NCI-H1930 (cell line): ENCODE measurements around the gene PARS2.

Experiments
- DNase-seq, 2 experiments: peaks; one replicate each; lab custom pipeline; 2025; lab: John Stamatoyannopoulos, UW

Gene PARS2

GRCh38 chr1:54774820-54775498 is 10.6 kb upstream of the PARS2 start:
- DNase-seq: no peak

GRCh38 chr1:54772951-54773350 is 8.6 kb upstream of the PARS2 start:
- DNase-seq: no peak

- DNase-seq: no peak
These were observed 3.8 kb upstream of the PARS2 start for GRCh38 chr1:54768093-54768492.

GRCh38 chr1:54767526-54767925 is 3.2 kb upstream of the PARS2 start:
- no peak for DNase-seq

GRCh38 chr1:54766726-54767125 is 2.4 kb upstream of the PARS2 start:
- no peak for DNase-seq

GRCh38 chr1:54764922-54765561 is 719 bp upstream of the PARS2 start:
- DNase-seq: no peak

GRCh38 chr1:54763816-54764132 is 549 bp downstream of the PARS2 start:
- DNase-seq: no peak

GRCh38 chr1:54758678-54759348 is 5.5 kb downstream of the PARS2 start:
- no peak for DNase-seq

- DNase-seq: no peak
These were observed 6.5 kb downstream of the PARS2 start for GRCh38 chr1:54757833-54758232.

- no peak for DNase-seq
These were observed 9.6 kb downstream of the PARS2 start for GRCh38 chr1:54754486-54755285.

GRCh38 chr1:54754045-54754444 is 10.3 kb downstream of the PARS2 start:
- no peak for DNase-seq

- DNase-seq: no peak
These were observed 12.9 kb downstream of the PARS2 start for GRCh38 chr1:54751426-54751825.

GRCh38 chr1:54750596-54750995 is 13.7 kb downstream of the PARS2 start:
- DNase-seq: no peak

- DNase-seq: no peak
These were observed 16.1 kb downstream of the PARS2 start for GRCh38 chr1:54748094-54748835.

- DNase-seq: no peak
These were observed 18.5 kb downstream of the PARS2 start for GRCh38 chr1:54745864-54746263.

- DNase-seq: no peak
These were observed 19.0 kb downstream of the PARS2 start for GRCh38 chr1:54745274-54745673.

GRCh38 chr1:54744696-54745095 is 19.6 kb downstream of the PARS2 start:
- no peak for DNase-seq

GRCh38 chr1:54743416-54744226 is 20.7 kb downstream of the PARS2 start:
- no peak for DNase-seq

GRCh38 chr1:54742282-54742681 is 22.0 kb downstream of the PARS2 start:
- no peak for DNase-seq

- no peak for DNase-seq
These were observed 22.8 kb downstream of the PARS2 start for GRCh38 chr1:54741531-54741930.

- DNase-seq: no peak
These were observed 26.1 kb downstream of the PARS2 start for GRCh38 chr1:54738244-54738643.
